Suprapubic skin (tissue), 4 donors: ENCODE data around the gene SPOP. TPM values are rescaled to one million over a fixed set of nuclear protein-coding genes. Genes with fewer than 3 reads are reported as not detected.

Source experiments
- DNase-seq, 2 donors: peaks; one replicate each; pipeline ENCODE4 v3.0.0-alpha.2; 2019; ENCODE audit warnings: low spot score in 2 of 2
- H3K27ac ChIP-seq: fragments of 200-600 bp; sonication (generic); one replicate; pipeline ENCODE4 v1.5.1; 2019
- H3K27me3 ChIP-seq: fragments of 200-600 bp; sonication (generic); one replicate; pipeline ENCODE4 v1.5.1; 2019
- H3K36me3 ChIP-seq: fragments of 200-600 bp; sonication (generic); one replicate; pipeline ENCODE4 v1.5.1; 2019
- H3K4me1 ChIP-seq: fragments of 200-600 bp; sonication (generic); one replicate; pipeline ENCODE4 v1.5.1; 2019
- H3K4me3 ChIP-seq: fragments of 200-600 bp; sonication (generic); one replicate; pipeline ENCODE4 v1.5.1; 2019; ENCODE audit warnings: mild to moderate bottlenecking
- H3K9me3 ChIP-seq: fragments of 200-600 bp; sonication (generic); one replicate; pipeline ENCODE4 v1.5.1; 2019
- EP300 ChIP-seq: sonication (generic); formaldehyde crosslinking; IDR thresholded peaks from one replicate; pipeline ENCODE4 v1.6.1; 2017; ENCODE audit warnings: antibody characterized with exemption
- POLR2A ChIP-seq, 2 donors: fragments of 450-650 bp; IDR thresholded peaks; one replicate each; pipeline ENCODE4 v1.6.1; 2017; ENCODE audit warnings: antibody characterized with exemption in 2 of 2, mild to moderate bottlenecking in 2 of 2, moderate library complexity in 2 of 2
- POLR2AphosphoS5 ChIP-seq, 3 donors: sonication (generic); formaldehyde crosslinking; IDR thresholded peaks; one replicate each; pipeline ENCODE4 v1.6.1; 2017; ENCODE audit warnings: antibody characterized with exemption in 3 of 3
- WGBS: methylation state at CpG from one replicate; pipeline ENCODE4 v1.1.5; 2018; 5-methylcytosine and 5-hydroxymethylcytosine counted together
- total RNA-seq, 4 donors: library from RNA; depleted of rRNA; stranded (reverse); fragments of >200 nt; gene quantifications; one replicate each; pipeline ENCODE4 v1.1.0, GENCODE V29; 2016
- TF ChIP-seq, protein P1 (sequence below), 2 donors: fragments of 200-600 bp in 1 of 2; fragments of 450-650 bp in 1 of 2; sonication (generic) in 1 of 2; IDR thresholded peaks; one replicate each; pipeline ENCODE4 v1.5.1; 2016 to 2019; ENCODE audit warnings: antibody characterized with exemption in 2 of 2, mild to moderate bottlenecking in 1 of 2, moderate library complexity in 1 of 2

Gene SPOP
- total RNA-seq, 4 donors from 2014 or later = 26.1 to 59.3 (median 41.7) TPM

- no peak overlapping the region for H3K4me3 ChIP-seq
- no peak overlapping the region for H3K27ac ChIP-seq
- DNase-seq = no peak
- H3K4me1 ChIP-seq = peaks cover under 1% of the 10 kb centered on the region
- 84% methylated on average over 8 of the region's 8 CpGs for WGBS
- TF ChIP-seq POLR2A (IDR thresholded peaks at IDR 0.05) (no peak), POLR2AphosphoS5 (IDR thresholded peaks at IDR 0.05) (no peak), EP300 (no peak)
- TF ChIP-seq, protein P1, sequence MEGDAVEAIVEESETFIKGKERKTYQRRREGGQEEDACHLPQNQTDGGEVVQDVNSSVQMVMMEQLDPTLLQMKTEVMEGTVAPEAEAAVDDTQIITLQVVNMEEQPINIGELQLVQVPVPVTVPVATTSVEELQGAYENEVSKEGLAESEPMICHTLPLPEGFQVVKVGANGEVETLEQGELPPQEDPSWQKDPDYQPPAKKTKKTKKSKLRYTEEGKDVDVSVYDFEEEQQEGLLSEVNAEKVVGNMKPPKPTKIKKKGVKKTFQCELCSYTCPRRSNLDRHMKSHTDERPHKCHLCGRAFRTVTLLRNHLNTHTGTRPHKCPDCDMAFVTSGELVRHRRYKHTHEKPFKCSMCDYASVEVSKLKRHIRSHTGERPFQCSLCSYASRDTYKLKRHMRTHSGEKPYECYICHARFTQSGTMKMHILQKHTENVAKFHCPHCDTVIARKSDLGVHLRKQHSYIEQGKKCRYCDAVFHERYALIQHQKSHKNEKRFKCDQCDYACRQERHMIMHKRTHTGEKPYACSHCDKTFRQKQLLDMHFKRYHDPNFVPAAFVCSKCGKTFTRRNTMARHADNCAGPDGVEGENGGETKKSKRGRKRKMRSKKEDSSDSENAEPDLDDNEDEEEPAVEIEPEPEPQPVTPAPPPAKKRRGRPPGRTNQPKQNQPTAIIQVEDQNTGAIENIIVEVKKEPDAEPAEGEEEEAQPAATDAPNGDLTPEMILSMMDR (IDR thresholded peaks at IDR 0.05) = no peak
- no peaks in the 10 kb centered on the region for H3K27me3 ChIP-seq
- peaks cover 72% of the 10 kb centered on the region for H3K36me3 ChIP-seq
- H3K9me3 ChIP-seq = no peaks in the 10 kb centered on the region
Observed at GRCh38 chr17:49597928-49598655, 79.8 kb downstream of the SPOP start.

DNA sequence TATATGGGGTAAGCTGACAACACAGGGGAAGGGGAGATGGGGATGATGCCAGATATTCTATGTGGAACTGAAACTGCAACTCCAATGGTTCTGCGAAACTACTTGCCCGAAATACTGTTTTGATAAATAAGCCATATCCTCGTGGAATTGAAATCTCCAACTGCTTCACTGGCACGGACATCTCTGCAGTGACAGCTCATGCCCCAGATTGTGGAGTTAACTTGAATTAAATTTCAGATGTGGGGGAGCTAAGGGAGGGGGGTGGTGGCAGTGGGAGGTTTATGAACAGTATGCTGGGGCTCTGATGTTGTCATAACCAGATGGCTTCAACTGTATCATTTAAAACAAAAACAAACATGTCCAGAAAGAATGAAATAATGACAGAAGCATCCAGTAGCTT is 80.5 kb downstream of the SPOP start:
- Histone ChIP-seq H3K4me3 (no peak overlapping the region), H3K36me3 (peaks cover 78% of the 10 kb centered on the region), H3K4me1 (no peaks in the 10 kb centered on the region), H3K27ac (no peak overlapping the region), H3K27me3 (no peaks in the 10 kb centered on the region), H3K9me3 (no peaks in the 10 kb centered on the region)
- DNase-seq = no peak
- WGBS = 89% methylated on average over 4 of the region's 4 CpGs
- TF ChIP-seq POLR2AphosphoS5 (IDR thresholded peaks at IDR 0.05) (no peak), POLR2A (IDR thresholded peaks at IDR 0.05) (no peak), EP300 (no peak)
- TF ChIP-seq, protein P1 (IDR thresholded peaks at IDR 0.05) = no peak

DNA sequence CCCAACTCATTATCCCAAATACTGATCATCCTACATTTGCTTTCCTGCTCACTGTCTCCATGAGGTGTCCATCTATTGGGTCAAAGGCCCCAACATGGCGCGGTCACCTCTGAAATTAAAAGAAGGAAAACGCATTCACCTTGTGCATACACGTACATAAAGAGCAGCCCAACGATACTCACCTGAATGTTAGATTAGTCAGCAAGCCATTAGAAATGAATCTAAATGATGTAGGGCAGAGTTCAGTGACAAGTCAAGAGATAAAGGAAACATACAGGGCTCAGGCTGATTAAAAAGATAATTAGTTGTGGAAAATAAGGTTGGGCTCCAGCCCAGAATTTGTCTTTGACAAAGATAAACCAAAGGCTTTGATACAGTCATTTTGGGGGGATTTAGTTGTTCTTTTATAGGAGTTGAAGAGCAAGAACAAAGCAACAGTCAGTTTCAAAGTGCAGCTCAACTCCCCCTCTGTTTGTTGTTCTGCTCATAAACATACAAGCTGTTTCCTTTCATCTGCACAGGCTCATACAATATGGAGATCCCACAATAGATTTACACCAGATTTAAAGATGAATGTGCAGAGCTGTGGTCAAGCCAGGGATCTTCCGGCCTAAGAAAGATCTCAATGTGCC is 81.2 kb downstream of the SPOP start:
- TF ChIP-seq, protein P1 (IDR thresholded peaks at IDR 0.05) = no peak
- TF ChIP-seq POLR2AphosphoS5 (IDR thresholded peaks at IDR 0.05) = no peak
- no peak for TF ChIP-seq POLR2A (IDR thresholded peaks at IDR 0.05)
- no peak for TF ChIP-seq EP300
- no peak overlapping the region for H3K4me3 ChIP-seq
- H3K9me3 ChIP-seq = no peaks in the 10 kb centered on the region
- no peaks in the 10 kb centered on the region for H3K4me1 ChIP-seq
- H3K36me3 ChIP-seq = peaks cover 71% of the 10 kb centered on the region
- H3K27me3 ChIP-seq = no peaks in the 10 kb centered on the region
- no peak overlapping the region for H3K27ac ChIP-seq
- no peak for DNase-seq
- WGBS = 89% methylated on average over 6 of the region's 6 CpGs

- H3K27ac ChIP-seq = no peak overlapping the region
- H3K36me3 ChIP-seq = peaks cover 64% of the 10 kb centered on the region
- TF ChIP-seq POLR2A (IDR thresholded peaks at IDR 0.05) (no peak), EP300 (no peak), POLR2AphosphoS5 (IDR thresholded peaks at IDR 0.05) (no peak)
- TF ChIP-seq, protein P1 (IDR thresholded peaks at IDR 0.05) = no peak
- no peaks in the 10 kb centered on the region for H3K27me3 ChIP-seq
- no peak for DNase-seq
- no peaks in the 10 kb centered on the region for H3K9me3 ChIP-seq
- no peaks in the 10 kb centered on the region for H3K4me1 ChIP-seq
- 97% methylated on average over 4 of the region's 4 CpGs for WGBS
- H3K4me3 ChIP-seq = no peak overlapping the region
Observed at GRCh38 chr17:49595980-49596379, 81.9 kb downstream of the SPOP start.

DNA sequence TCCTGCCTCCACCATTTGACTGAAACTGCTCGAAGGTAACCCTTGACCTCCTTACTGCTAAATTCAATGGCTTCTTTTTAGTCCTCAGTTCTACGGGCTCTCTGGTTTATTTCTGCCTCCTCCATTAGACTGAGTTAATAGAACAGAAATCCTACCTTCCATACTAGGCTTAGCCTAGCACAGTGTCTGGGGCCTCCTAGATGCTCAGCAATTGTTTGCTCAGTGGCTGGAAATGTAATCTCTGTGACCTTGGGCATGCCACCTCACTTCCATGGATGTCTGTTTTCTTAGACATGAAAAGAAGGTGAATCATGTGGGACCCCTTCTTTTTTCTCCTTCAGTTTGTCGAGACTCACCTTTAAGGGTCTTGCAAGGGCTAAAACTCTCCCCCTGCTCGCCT is 82.6 kb downstream of the SPOP start:
- Histone ChIP-seq H3K27ac (no peak overlapping the region), H3K4me1 (no peaks in the 10 kb centered on the region), H3K9me3 (no peaks in the 10 kb centered on the region), H3K4me3 (no peak overlapping the region), H3K36me3 (peaks cover 57% of the 10 kb centered on the region), H3K27me3 (no peaks in the 10 kb centered on the region)
- WGBS = 93% methylated on average over 4 of the region's 4 CpGs
- TF ChIP-seq POLR2AphosphoS5 (IDR thresholded peaks at IDR 0.05) = no peak
- no peak for TF ChIP-seq EP300
- TF ChIP-seq, protein P1 (IDR thresholded peaks at IDR 0.05) = no peak
- no peak for TF ChIP-seq POLR2A (IDR thresholded peaks at IDR 0.05)
- no peak for DNase-seq
